ENCODE measurements around the gene ACTG1. TPM values are rescaled to one million over a fixed set of nuclear protein-coding genes. Genes with fewer than 3 reads are reported as not detected.

The ACTG1 gene
- total RNA-seq, 1 experiment from 2014 or later = 2,634 TPM

DNA sequence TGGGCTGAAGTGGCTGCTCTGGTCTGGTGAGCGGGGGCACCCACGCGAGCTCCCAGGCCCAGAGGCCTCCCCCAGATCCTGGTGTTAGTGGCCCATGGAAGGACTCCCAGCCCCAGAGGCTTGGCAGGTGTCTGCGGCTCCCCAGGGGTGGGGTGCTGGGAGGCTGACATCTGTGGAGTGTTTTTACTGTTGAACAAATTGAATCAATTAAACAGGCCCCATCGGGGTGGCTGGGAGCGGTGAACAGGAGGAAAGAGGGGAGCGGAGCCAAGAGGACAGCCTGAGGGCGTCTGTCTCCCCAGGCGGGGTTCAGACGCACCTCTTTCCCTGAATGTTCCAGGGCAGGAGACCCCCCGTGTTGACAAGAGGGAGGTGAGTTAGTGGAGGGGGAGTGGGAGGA, 29.9 kb downstream of the ACTG1 start:
- no peak overlapping the region for H3K4me3 ChIP-seq (ENCODE audit: low read length)
- no peaks in the 10 kb centered on the region for H3K79me2 ChIP-seq (ENCODE audit: low read length)
- no peak overlapping the region for H3K9ac ChIP-seq (ENCODE audit: low read length)
- no peaks in the 10 kb centered on the region for H3K36me3 ChIP-seq (ENCODE audit: insufficient read depth, low read length)
- H3K27me3 ChIP-seq (ENCODE audit: low read length) = no peaks in the 10 kb centered on the region
- no peaks in the 10 kb centered on the region for H4K20me1 ChIP-seq (ENCODE audit: insufficient read depth, low read depth, low read length)
- H3K4me1 ChIP-seq (ENCODE audit: low read length) = peaks cover 9% of the 10 kb centered on the region
- no peaks in the 10 kb centered on the region for H3K9me3 ChIP-seq (ENCODE audit: low read length)
- DNase-seq = no peak
- no peaks in the 10 kb centered on the region for H3K9me2 ChIP-seq (replicated peaks; ENCODE audit: insufficient read depth, low read length)
- no peak overlapping the region for H2AFZ ChIP-seq (ENCODE audit: low read length)
- H3K4me2 ChIP-seq (ENCODE audit: low read depth, low read length, poor library complexity, severe bottlenecking) = no peak overlapping the region
- H3K27ac ChIP-seq (ENCODE audit: low read length) = no peak overlapping the region

DNA sequence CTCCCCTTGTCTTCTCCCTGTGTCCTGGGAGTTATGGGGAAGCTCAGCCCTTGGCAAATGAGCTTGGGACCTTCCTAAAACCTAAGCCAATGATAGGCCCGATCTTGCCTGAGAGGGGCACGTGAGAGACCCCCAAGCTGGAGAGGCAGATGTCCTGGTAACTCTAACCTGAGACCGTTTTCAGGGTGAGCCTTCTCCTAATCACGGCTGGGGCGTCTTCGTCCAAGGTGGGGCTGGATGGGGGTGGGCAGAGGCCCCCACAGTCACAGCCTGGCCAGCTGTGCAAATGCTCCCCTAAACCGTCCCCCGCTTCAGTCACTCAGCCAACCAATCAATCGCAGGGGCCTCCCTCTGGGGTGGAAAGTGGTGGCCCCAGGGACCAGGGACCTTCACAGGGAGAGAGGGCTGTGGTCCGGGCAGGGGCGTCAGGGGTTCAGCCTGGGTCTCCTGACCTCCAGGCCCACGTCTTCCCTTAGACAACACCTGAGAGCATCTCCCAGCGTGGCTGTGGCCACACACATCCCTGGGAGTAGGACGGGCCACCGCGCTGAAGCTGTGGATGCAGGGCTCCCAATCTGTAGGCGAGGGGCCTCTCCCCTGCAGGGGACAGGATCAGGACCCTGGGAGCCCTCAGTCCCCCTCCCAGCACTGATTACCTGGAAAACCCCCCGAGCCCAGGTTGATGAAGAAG, 30.6 kb downstream of the ACTG1 start:
- Histone ChIP-seq H3K4me2 (ENCODE audit: low read depth, low read length, poor library complexity, severe bottlenecking) (no peak overlapping the region), H3K9ac (ENCODE audit: low read length) (no peak overlapping the region), H3K4me3 (ENCODE audit: low read length) (no peak overlapping the region), H2AFZ (ENCODE audit: low read length) (no peak overlapping the region), H3K27ac (ENCODE audit: low read length) (no peak overlapping the region), H3K79me2 (ENCODE audit: low read length) (no peaks in the 10 kb centered on the region), H3K9me3 (ENCODE audit: low read length) (no peaks in the 10 kb centered on the region), H3K36me3 (ENCODE audit: insufficient read depth, low read length) (no peaks in the 10 kb centered on the region), H4K20me1 (ENCODE audit: insufficient read depth, low read depth, low read length) (no peaks in the 10 kb centered on the region), H3K9me2 (replicated peaks; ENCODE audit: insufficient read depth, low read length) (no peaks in the 10 kb centered on the region), H3K4me1 (ENCODE audit: low read length) (peaks cover 9% of the 10 kb centered on the region), H3K27me3 (ENCODE audit: low read length) (no peaks in the 10 kb centered on the region)
- no peak for DNase-seq

DNA sequence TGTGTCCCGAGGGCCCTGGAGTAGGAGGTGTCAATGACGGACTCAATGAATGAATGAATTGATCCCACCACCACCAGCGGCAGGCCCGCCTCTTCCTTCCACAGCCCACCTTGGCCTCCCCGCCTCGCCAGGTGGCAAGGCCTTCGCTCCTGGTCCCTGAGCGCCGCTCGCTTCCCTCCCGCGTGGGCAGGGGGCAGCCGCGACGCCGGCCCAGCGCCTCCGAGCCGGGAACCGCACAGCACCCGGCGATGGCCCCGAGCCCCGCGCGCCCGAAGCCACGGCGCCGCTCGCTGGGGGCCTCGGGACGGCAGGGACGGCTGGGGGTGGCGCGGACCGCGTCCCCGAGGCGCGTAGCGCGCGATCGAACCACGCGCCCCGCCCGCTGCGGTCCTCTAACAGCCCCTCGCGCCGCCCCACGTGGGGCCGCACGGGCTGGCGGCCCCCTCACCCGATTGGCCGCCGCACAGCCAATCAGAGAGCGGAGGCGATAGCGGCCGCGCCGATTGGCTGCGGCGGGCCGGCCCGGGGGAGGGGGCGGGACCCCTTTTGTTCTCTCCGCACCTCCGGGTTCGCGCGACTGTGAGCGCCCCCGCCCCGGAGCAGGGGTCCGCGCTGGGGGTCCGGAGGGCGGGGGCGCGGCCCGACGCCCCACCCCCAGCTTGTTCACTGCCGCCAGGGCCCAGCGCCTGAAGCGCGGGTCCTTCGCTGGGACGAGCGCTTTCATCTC, 31.4 kb downstream of the ACTG1 start:
- Histone ChIP-seq H4K20me1 (ENCODE audit: insufficient read depth, low read depth, low read length) (no peaks in the 10 kb centered on the region), H3K36me3 (ENCODE audit: insufficient read depth, low read length) (no peaks in the 10 kb centered on the region), H3K27me3 (ENCODE audit: low read length) (no peaks in the 10 kb centered on the region), H3K79me2 (ENCODE audit: low read length) (no peaks in the 10 kb centered on the region), H3K4me1 (ENCODE audit: low read length) (peaks cover 9% of the 10 kb centered on the region), H3K9me2 (replicated peaks; ENCODE audit: insufficient read depth, low read length) (no peaks in the 10 kb centered on the region), H3K27ac (ENCODE audit: low read length) (no peak overlapping the region), H3K9me3 (ENCODE audit: low read length) (no peaks in the 10 kb centered on the region), H3K9ac (ENCODE audit: low read length) (no peak overlapping the region), H3K4me2 (ENCODE audit: low read depth, low read length, poor library complexity, severe bottlenecking) (no peak overlapping the region), H2AFZ (ENCODE audit: low read length) (no peak overlapping the region), H3K4me3 (ENCODE audit: low read length) (no peak overlapping the region)
- no peak for DNase-seq

DNA sequence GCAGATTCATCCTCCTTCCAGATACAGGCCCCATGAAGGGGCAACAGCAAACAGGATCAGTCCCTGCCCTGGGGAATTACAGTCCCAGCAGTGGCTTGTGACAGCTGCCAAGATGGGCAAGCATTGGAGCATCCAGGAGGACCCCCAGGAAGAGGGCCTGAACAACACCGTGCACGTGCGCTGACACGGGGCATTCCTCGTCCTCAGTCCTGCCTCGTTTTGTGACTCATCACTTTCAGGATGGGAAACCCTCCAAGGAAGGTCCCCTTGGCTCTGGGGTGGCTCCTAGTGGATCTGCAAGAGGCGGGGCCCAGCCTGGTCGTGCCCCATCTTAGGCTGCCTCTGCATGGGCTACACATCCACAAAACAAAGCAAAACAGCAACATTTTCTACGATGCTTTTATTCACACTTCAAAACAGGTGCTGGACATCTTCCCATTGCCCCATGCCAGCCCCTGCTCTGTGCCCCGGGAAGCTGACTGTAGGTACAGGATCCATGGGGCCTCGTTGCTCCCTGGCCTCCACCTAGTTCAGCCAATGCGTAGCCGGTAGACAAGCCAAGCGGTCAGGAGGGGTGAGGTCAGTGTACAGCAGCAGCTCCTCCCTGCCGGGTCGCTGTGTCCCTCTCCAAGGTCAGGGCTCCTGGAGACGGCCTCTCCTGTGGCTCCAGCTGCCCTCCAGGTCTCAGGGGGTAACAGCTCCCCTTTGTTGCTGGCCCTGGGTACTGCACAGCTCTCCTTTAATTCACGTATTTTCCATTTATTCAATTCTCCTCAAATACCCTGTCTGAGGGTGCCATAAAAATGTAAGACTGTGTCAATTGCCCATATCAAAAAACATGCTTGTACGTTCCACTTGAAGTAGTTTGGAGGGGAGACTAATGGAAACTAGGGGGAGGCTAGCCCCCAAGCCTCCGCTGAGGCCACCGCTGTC, 32.2 kb downstream of the ACTG1 start:
- no peak overlapping the region for H2AFZ ChIP-seq (ENCODE audit: low read length)
- H3K27me3 ChIP-seq (ENCODE audit: low read length) = no peaks in the 10 kb centered on the region

DNA sequence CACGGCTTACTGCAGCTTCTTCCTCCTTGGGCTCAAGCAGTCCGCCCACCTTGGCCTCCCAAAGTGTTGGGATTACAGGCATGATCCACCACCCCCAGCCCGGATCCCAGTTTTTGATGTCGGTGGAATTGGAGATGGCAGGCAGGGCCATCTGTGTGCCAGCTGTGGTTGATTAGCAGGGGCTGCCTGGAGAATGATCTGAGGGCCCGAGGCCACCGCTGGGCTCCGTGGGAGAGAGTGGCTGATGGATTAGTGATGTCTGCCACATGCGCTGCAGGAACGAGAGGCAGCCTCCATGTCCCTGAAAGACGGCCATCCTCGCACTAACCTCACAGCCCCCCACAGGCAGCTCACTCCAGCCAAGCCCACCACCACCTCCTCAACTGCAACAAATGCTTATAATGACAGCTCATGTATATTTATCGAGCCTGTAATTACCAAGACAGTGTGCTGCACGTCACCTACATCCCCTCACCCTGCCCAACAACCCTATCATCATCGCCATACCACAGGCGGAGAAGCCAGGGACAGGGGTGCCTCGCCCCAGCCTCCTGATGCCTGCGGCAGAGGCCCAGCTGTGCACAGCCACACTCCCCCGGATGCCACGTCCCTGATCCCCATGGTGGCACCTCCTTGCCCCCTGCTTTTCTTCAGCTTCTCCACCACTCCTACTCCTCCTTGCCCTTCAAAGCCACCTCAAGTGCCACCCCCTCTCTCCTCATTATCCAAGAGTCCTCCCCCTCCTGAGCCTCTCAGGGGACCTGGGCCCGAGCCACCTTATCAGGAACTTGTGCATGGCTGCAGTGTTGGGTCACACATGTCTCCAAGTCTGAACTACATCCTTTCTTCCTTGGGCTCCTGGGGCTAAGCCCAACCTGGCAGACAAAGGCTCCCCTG, 33.2 kb downstream of the ACTG1 start:
- H3K27me3 ChIP-seq (ENCODE audit: low read length) = no peaks in the 10 kb centered on the region
- no peak overlapping the region for H3K4me3 ChIP-seq (ENCODE audit: low read length)
- DNase-seq = no peak
- H3K9ac ChIP-seq (ENCODE audit: low read length) = no peak overlapping the region
- H3K79me2 ChIP-seq (ENCODE audit: low read length) = no peaks in the 10 kb centered on the region
- H3K36me3 ChIP-seq (ENCODE audit: insufficient read depth, low read length) = no peaks in the 10 kb centered on the region
- H4K20me1 ChIP-seq (ENCODE audit: insufficient read depth, low read depth, low read length) = no peaks in the 10 kb centered on the region
- no peaks in the 10 kb centered on the region for H3K9me3 ChIP-seq (ENCODE audit: low read length)
- no peak overlapping the region for H3K4me2 ChIP-seq (ENCODE audit: low read depth, low read length, poor library complexity, severe bottlenecking)
- no peak overlapping the region for H3K27ac ChIP-seq (ENCODE audit: low read length)
- H3K4me1 ChIP-seq (ENCODE audit: low read length) = peaks cover 4% of the 10 kb centered on the region
- H2AFZ ChIP-seq (ENCODE audit: low read length) = no peak overlapping the region
- no peaks in the 10 kb centered on the region for H3K9me2 ChIP-seq (replicated peaks; ENCODE audit: insufficient read depth, low read length)

More for the DNA sequence above, 32.2 kb downstream of the ACTG1 start:
- Histone ChIP-seq H3K79me2 (ENCODE audit: low read length) (no peaks in the 10 kb centered on the region), H3K4me1 (ENCODE audit: low read length) (peaks cover 9% of the 10 kb centered on the region), H4K20me1 (ENCODE audit: insufficient read depth, low read depth, low read length) (no peaks in the 10 kb centered on the region), H3K36me3 (ENCODE audit: insufficient read depth, low read length) (no peaks in the 10 kb centered on the region), H3K4me2 (ENCODE audit: low read depth, low read length, poor library complexity, severe bottlenecking) (no peak overlapping the region), H3K9ac (ENCODE audit: low read length) (no peak overlapping the region), H3K9me2 (replicated peaks; ENCODE audit: insufficient read depth, low read length) (no peaks in the 10 kb centered on the region), H3K4me3 (ENCODE audit: low read length) (no peak overlapping the region), H3K9me3 (ENCODE audit: low read length) (no peaks in the 10 kb centered on the region), H3K27ac (ENCODE audit: low read length) (no peak overlapping the region)
- DNase-seq = no peak

DNA sequence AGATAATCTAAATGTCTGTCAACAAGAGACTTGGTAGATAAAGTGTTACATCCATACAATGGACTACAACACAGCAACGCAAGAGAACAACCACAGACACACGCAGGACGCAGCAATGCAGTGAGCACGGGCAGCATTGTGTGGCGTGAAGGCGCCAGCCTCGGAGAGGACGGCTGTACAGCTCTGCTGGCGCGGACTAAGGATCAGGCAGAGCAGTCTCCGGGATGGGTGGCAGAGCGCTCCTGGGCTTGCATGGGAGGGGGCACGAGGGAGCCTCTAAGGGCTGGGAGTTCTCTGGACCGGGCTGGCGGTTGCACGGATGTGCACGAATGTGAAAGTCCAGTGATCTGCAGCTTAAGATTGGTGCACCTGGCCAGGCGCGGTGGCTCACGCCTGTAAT, 34.5 kb downstream of the ACTG1 start:
- Histone ChIP-seq H3K27me3 (ENCODE audit: low read length) (no peaks in the 10 kb centered on the region), H3K9ac (ENCODE audit: low read length) (no peak overlapping the region), H3K79me2 (ENCODE audit: low read length) (no peaks in the 10 kb centered on the region), H2AFZ (ENCODE audit: low read length) (no peak overlapping the region), H3K4me3 (ENCODE audit: low read length) (no peak overlapping the region), H3K27ac (ENCODE audit: low read length) (no peak overlapping the region), H3K9me2 (replicated peaks; ENCODE audit: insufficient read depth, low read length) (no peaks in the 10 kb centered on the region), H4K20me1 (ENCODE audit: insufficient read depth, low read depth, low read length) (no peaks in the 10 kb centered on the region), H3K36me3 (ENCODE audit: insufficient read depth, low read length) (no peaks in the 10 kb centered on the region), H3K4me2 (ENCODE audit: low read depth, low read length, poor library complexity, severe bottlenecking) (no peak overlapping the region), H3K4me1 (ENCODE audit: low read length) (no peaks in the 10 kb centered on the region), H3K9me3 (ENCODE audit: low read length) (no peaks in the 10 kb centered on the region)
- no peak for DNase-seq

DNA sequence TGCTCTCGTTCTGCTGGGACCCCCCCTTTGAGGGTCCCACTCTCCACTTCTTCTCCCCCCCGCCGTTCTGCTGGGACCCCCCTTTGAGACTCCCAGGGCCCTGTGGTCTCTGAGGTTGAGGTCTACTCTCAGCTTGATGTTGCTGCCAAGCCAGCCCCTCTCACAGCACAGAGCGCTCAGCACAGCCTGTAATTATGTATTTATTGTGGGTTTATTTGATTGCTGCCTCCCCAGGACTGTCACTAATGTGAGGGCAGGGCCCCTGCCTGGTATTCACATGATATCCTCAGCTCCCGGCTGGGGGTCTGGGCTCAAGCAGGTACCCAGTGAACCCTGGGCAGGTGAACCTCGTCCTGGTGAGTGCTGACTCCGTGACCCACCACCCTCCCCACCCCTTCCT, 35.4 kb downstream of the ACTG1 start:
- Histone ChIP-seq H3K9me2 (replicated peaks; ENCODE audit: insufficient read depth, low read length) (no peaks in the 10 kb centered on the region), H3K27me3 (ENCODE audit: low read length) (no peaks in the 10 kb centered on the region), H3K4me2 (ENCODE audit: low read depth, low read length, poor library complexity, severe bottlenecking) (no peak overlapping the region), H3K4me1 (ENCODE audit: low read length) (no peaks in the 10 kb centered on the region), H4K20me1 (ENCODE audit: insufficient read depth, low read depth, low read length) (no peaks in the 10 kb centered on the region), H3K9ac (ENCODE audit: low read length) (no peak overlapping the region), H3K9me3 (ENCODE audit: low read length) (no peaks in the 10 kb centered on the region), H3K27ac (ENCODE audit: low read length) (no peak overlapping the region), H3K79me2 (ENCODE audit: low read length) (no peaks in the 10 kb centered on the region), H3K36me3 (ENCODE audit: insufficient read depth, low read length) (no peaks in the 10 kb centered on the region), H2AFZ (ENCODE audit: low read length) (no peak overlapping the region), H3K4me3 (ENCODE audit: low read length) (no peak overlapping the region)
- no peak for DNase-seq
